NCI-H2196 (cell line): ENCODE data around the gene PIGA.

Experiments used
- DNase-seq: peaks from one replicate; lab custom pipeline; 2025; ENCODE audit not compliant: unreplicated experiment; lab: John Stamatoyannopoulos, UW

Gene PIGA, protein sequence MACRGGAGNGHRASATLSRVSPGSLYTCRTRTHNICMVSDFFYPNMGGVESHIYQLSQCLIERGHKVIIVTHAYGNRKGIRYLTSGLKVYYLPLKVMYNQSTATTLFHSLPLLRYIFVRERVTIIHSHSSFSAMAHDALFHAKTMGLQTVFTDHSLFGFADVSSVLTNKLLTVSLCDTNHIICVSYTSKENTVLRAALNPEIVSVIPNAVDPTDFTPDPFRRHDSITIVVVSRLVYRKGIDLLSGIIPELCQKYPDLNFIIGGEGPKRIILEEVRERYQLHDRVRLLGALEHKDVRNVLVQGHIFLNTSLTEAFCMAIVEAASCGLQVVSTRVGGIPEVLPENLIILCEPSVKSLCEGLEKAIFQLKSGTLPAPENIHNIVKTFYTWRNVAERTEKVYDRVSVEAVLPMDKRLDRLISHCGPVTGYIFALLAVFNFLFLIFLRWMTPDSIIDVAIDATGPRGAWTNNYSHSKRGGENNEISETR

DNA sequence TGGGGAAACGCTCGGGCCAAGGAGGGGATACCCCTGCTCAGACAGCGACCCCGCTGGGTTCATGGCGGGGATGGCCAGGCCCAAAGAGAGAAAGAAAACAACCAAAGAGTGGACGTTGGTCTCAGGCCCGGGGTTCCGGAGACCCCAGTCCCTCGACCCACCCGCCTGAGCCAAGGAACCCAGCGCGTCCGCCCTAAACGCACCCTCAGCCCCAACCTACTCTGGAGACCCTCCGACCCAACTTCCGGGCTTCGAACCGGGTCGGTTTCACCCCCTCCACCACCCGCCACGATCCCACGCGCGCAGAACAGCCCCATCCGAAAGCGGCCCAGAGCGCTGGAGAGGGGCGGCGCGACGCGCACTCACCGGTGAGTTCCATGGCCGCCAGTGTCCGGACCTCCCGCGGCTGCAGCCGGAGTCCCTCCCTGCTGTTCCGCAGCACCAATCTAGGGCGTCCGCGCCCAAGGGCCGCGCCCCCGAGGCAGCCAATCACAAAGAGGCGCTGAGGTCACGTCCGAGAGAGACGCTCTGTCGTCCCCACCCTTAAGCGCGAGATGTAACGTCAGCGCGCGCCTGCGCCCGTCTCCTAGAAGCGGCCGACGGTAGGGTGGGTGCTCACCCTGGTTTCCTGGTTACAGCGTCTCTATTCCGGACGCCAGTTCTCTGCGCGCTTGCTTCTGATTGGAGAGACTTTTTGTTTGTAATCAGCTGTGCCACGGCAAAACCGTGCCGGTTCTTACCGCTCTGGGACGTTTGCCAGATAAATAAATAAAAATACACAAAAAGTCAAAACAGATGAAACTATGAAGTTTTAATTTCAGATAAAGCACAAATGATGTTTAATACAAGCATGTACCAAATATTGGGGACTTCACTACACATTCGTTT lies at the start of gene PIGA:
Gene PIGA (minus strand): TSS at position 389 of the 888 bp plus-strand sequence. CDS start 3,593 bp downstream, outside the sequence.
- DNase-seq = peak; percentile 93

- DNase-seq = no peak
These were observed 49.0 kb upstream of the PIGA start, which contains the start of gene VEGFD for GRCh38 chrX:15384304-15384703. TSS of gene VEGFD (minus strand) at chrX:15384413. CDS start at chrX:15383946, 467 bp downstream.

GRCh38 chrX:15382813-15383212 lies 47.5 kb upstream of the PIGA start:
- DNase-seq = no peak

DNA sequence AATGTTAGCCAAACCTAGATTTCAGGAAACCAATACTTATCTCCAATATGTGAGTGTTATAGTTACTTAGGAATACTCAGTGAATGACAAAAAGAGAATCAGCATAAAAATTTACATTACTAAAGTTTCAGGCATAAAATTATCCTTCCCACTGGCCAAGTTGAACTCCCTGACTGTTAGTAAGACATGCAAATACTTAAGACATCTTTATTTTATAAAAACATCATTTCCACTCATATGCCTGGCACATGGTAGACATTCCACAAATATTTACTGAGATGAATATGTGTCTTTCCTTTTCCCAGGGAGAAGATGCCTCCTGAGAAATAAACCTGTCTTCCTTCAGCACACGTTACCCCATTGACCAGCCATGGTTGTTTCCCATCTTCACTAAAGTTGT lies 41.6 kb upstream of the PIGA start:
- no peak for DNase-seq

DNA sequence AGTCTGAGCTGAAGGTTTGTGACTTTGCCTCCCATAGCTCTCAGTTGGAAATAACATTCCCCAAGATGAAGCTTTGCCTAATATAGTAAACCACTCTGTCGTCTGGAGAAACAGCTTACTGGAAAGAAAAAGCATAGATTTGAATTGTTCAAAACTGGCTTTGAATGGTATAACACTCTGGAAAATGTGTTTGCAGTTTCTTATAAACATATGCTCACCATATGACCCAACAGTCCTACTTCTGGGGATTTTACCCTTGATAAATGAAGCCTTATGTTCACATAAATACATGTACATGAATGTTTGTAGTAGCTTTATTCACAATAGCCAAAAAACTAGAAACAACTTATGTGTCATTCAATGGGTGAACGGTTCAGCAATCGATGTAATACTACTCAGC lies 38.7 kb upstream of the PIGA start:
- no peak for DNase-seq

DNA sequence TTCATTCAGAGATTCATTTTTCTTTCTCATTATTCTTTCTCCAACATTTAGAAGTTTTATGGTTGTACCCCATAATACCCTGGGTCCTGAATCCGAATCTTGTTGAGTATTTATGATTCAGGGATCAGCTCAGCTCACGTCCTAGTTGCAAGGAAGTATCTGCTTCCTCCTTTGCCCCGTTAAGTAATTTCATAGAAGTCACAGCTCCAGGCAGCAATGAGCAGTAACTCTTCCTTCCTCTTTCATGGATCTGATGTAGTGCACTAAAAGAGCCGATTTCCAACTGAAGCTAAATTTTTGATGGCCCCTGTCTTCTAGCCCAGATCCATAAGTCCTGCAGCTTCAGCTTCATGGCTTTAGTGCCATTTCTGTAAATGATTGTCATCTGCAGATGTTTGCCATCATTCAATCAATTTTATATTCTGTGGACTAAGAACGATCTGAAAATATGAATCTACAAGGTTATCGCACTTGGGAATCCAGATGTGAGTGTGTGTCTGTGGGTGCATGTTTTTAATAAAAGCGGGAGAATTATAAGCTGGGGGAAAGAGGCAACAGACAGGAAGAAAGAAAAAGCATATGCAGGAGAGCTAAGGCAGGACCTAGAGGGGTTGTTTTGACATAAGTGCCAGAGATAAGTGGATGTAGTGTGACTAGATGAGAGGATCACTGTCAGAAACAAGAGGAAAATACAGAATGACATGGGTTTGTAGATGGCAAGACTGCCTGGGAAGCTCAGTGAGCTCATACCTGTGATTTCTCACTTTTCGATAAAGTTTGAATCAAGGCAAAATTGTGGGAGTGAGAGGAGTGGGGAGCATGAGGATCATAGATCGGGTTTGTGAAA lies 31.4 kb upstream of the PIGA start:
- DNase-seq = no peak

GRCh38 chrX:15359701-15360100 lies 24.4 kb upstream of the PIGA start:
- DNase-seq = no peak

DNA sequence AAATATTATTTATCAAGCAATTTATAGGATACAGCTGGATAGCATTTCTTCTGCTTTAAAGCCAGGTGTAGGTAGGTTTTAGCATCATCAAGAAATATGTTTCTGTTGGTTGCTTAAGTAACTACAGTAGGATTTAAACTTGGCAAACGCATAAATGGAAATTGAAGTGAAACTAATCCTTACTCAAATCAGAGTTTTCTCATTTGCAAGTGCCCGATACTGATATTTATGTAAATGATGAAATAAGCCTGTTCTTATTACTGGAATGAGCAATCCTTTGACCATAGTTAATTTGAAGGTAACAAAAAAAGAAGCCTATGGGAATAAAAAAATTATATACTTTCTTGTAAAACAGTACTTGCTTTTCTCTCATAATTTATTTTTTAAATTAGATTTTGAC lies 23.2 kb upstream of the PIGA start:
- DNase-seq = no peak

DNA sequence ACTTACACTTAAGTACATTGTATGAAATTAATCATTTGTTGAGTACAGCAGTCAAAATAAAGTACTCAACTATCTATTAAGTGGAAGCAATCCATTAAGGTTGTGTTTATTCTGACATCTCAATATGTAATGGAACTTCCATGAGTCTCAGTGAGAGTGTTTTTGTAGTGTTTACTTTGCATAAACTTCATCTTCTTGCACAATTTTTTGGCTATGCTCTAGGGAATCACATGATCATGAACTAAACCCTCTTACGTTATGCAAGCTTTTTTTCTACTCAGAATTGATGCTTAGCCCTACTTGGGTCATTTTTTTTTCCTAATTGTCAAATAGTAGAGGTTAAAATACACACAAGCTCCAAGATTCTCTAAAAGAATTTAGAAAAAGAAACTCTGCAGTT lies 21.1 kb upstream of the PIGA start:
- DNase-seq = no peak

GRCh38 chrX:15350329-15350996 lies 15.1 kb upstream of the PIGA start:
- no peak for DNase-seq

- peak; percentile 69 for DNase-seq
These were observed 13.7 kb upstream of the PIGA start for GRCh38 chrX:15349046-15349445.

DNA sequence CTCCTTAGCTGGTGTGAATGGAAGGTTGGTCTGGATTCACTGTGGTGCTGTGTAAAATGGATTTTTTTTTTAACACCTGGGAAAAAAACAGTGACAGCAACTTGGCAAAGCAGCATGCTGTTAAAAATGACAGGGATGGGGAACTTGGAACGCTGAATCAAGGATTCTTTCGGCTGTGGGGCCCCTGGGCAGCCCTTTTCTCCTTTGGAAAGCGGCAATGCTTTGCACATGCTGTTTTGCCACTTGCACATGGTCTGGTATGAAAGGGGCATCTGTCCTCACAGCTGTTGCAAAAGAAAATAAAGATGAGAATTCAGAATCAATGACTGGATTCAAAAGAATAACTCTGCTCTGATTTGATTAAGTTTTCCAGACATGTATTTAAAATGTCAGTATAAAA lies 10.7 kb upstream of the PIGA start:
- no peak for DNase-seq

DNA sequence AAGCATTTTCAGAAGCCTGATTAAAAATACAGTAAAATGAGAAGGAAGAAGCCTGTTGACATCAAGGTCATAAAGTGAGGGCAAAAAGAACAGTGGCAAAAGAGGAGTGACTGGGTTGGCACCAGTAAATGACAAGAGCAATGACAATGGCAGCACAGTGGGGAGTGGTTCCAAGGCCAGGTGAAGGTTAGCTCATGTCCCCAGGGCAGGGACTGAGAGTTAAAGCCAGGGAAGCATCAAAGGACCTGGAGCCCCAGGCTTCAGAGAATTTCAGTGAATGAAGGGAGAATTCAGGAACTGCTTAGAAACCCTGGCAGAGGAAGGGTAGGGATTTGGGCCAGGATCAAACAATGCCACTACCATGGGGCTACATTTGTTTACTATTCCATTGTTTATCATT lies 8.8 kb upstream of the PIGA start:
- no peak for DNase-seq

- DNase-seq = no peak
These were observed 7.8 kb upstream of the PIGA start for GRCh38 chrX:15343075-15343476.

DNA sequence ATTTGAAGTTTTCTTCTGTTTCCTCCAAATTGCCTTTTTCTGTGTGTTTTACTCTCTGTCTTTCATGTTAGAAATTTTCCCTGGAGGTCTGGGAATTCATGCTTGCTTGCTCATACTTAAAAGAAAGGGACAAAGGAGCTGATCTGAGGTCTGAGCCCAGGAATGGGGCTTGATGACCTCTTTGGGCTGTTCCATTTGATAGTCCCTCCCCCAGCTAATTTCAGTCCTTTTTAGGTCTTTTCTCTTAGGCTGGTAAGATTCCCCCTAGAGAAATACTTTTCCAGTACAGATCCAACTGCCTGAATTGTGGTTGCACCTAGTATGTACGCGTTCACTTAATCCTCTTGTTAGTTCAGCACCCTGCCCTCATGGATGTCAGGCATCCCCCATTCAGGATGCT lies 5.5 kb upstream of the PIGA start:
- no peak for DNase-seq

DNA sequence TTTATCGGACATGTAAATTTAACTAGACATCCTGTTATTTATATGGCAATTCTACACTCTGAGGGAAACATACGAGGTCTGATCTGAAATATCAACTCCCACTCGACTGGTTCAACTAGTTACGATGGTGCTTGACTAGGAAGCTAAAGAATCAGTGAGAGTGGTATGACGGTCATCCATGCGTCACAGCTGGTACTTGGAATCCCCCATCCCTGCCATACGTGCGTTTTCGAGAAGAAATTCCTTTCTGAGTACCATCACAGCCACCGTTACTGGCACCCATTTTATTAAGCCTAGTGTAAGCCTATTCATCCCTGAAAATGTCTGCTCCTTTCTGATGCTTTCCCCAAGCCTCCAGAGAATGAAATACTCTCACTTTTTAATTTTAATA lies 695 bp upstream of the PIGA start:
- peak; percentile 24 for DNase-seq

- no peak for DNase-seq
These were observed 762 bp downstream of the PIGA start for GRCh38 chrX:15334561-15334960.

- no peak for DNase-seq
These were observed 6.5 kb downstream of the PIGA start for GRCh38 chrX:15328821-15329220.

- no peak for DNase-seq
These were observed 7.2 kb downstream of the PIGA start for GRCh38 chrX:15328131-15328530.

DNA sequence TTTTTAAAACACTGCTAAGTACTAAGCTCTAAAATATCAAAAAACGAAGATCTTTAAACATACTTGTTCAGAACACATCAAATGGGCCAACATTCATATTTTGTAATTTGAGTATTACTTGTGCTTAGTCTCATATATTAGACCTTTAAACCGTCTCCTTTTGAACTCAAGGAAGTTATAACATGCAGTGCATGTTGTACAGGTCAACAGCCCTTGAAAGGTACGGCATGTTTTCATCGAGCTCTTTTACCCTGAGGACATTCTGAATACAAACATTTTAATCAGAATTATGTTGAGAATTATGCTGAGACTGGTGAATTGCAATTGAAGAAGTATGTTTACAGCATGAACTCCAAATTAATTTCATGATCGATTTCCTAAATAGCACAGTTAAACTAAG lies 12.9 kb downstream of the PIGA start:
- no peak for DNase-seq
